Coronary artery (tissue), 2 donors: ENCODE results near the gene NUP42.

Experiments used
- DNase-seq: peaks from one replicate; pipeline ENCODE4 v3.0.0-alpha.2; 2017; ENCODE audit warnings: low spot score
- H3K27ac ChIP-seq, 2 donors: fragments of 200-600 bp; sonication (generic); one replicate each; pipeline ENCODE4 v1.5.1; 2016 to 2019
- H3K4me3 ChIP-seq: fragments of 200-600 bp; sonication (generic); 2 replicates; pipeline ENCODE4 v1.5.1; 2016; ENCODE audit warnings: mild to moderate bottlenecking, moderate library complexity
- TF ChIP-seq, protein P1 (sequence below): fragments of 200-600 bp; sonication (generic); IDR thresholded peaks from one replicate; pipeline ENCODE4 v1.5.1; 2019; ENCODE audit warnings: antibody characterized with exemption

Gene NUP42

DNA sequence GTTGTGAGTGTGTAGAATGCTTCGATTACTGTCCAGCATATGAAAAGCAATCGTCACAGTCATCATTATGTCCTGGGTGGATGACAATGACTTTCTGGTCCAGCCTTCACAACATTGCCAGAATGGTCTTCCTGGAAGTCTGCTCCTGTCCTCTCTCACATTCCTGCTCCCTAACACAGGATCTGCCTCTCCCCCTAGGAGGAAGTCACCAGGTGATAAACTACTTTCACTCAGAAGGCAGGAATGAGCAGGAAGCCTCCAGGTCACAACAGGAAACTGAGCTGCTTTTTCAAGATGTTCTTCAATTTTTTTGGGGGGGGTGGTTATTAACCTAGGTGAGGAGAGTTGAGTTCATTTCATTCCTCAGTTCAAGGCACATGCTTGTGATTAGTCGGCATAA lies 51.1 kb downstream of the NUP42 start:
- TF ChIP-seq, protein P1, sequence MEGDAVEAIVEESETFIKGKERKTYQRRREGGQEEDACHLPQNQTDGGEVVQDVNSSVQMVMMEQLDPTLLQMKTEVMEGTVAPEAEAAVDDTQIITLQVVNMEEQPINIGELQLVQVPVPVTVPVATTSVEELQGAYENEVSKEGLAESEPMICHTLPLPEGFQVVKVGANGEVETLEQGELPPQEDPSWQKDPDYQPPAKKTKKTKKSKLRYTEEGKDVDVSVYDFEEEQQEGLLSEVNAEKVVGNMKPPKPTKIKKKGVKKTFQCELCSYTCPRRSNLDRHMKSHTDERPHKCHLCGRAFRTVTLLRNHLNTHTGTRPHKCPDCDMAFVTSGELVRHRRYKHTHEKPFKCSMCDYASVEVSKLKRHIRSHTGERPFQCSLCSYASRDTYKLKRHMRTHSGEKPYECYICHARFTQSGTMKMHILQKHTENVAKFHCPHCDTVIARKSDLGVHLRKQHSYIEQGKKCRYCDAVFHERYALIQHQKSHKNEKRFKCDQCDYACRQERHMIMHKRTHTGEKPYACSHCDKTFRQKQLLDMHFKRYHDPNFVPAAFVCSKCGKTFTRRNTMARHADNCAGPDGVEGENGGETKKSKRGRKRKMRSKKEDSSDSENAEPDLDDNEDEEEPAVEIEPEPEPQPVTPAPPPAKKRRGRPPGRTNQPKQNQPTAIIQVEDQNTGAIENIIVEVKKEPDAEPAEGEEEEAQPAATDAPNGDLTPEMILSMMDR = no peak

DNA sequence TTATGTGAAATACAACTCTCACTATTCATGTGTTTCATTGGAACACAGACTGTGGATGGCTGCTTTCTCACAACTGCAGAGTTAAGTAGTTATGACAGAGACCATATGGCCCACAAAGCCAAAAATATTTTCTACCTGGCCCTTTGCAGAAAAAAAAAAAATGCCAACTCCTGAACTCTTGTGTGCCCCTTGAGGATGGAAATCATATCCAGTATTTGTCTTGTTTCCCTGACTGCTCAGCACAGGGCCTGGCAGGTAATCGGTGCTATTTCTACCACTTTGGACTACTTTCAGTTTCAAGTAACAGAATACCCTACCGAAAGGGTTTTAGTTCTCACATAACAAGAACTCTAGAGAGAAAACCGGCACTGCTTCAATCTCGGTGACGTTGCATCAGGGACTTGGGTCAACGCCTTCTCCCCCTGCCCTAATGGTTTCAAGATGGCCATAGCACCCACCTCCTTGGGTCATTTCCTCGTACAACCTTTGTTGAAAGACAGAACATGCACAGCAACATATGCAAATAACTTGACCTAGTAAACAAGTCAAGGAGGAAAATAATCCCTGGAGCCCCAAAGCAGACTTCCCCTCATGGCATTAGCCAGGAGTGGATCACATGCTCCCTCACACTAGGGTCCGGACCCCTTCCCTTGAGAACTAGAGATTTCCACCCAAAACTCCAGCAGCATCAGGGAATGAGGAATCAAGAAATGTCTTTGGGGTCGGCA lies 52.9 kb downstream of the NUP42 start:
- TF ChIP-seq, protein P1 = no peak
- Histone ChIP-seq H3K27ac (no peak overlapping the region), H3K4me3 (no peak overlapping the region)
- DNase-seq = no peak

More for the DNA sequence above, 51.1 kb downstream of the NUP42 start:
- H3K27ac ChIP-seq = no peak overlapping the region
- no peak overlapping the region for H3K4me3 ChIP-seq
- no peak for DNase-seq

DNA sequence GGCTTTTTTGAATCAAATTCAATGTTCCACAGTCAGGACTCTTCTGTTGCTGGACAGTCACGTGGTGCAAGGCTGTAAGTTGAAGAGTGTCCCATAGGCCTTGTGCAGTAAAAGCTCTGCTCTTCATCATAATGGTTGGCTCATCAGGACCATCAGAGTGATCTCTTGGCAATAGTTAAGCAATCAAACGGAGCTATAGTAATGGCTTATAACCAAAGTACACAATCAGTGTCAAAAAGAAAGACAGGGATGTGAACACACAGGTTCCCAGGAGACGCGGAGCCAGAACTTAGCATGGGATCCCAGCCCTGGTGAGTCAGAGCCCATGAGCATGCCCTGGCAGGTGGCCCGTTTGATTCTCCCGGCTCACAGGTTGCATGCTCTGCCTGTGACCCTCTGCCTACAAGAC lies 54.0 kb downstream of the NUP42 start:
- H3K27ac ChIP-seq = no peak overlapping the region

DNA sequence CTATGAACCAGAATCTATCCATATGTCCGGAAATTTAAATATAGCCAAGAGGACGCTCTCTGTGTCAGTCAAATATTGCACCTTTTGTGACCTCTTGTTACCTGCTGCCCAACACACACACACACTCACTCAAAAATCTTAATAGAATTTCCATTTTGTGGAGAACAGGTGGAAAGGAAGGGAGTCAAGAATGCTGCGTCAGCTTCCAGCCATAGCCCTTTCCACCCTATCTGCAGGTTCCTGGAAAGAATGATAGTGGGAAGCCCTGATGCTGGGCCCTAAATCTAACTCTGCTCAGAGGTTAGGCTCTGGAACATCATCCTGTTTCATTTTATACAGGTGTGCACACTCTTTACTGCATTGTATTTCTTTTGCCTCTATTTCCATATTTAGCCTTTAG lies 55.2 kb downstream of the NUP42 start:
- Histone ChIP-seq H3K27ac (no peak overlapping the region), H3K4me3 (no peak overlapping the region)
- DNase-seq = no peak
- TF ChIP-seq, protein P1 = no peak

More for the DNA sequence above, 54.0 kb downstream of the NUP42 start:
- no peak for DNase-seq
- H3K4me3 ChIP-seq = no peak overlapping the region
- TF ChIP-seq, protein P1 = no peak

DNA sequence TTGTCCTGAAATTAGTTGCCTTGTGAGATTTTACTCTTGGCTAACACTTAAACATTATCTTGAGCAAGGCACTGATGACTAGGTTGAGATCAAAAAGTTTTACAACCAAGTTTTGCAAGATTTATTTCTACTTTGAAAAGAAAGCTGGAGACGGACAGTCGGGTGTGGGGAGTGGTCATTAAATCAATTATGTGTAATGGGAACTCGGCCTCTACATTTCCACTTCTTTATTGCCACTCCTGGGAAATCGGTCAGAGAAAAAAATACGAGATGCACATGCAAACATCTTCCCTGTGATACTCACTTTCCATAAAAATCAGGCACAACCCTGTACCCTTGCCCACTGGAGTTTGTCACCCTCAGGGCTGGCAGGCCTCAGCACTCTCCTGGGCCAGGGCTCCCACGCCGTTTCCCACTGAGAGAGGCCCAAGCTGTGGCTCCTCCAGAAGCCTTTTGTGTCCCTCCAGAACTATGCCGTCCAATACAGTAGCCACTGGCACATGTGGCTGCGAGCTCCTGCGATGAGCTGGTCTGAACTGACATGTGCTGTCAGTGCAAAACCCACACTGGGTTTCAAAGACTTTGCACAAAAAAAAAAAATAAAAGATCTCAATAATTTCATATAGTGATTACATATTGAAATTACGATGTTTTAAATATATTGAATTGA lies 57.3 kb downstream of the NUP42 start:
- no peak for DNase-seq
- no peak overlapping the region for H3K27ac ChIP-seq
- TF ChIP-seq, protein P1 = no peak
- no peak overlapping the region for H3K4me3 ChIP-seq

DNA sequence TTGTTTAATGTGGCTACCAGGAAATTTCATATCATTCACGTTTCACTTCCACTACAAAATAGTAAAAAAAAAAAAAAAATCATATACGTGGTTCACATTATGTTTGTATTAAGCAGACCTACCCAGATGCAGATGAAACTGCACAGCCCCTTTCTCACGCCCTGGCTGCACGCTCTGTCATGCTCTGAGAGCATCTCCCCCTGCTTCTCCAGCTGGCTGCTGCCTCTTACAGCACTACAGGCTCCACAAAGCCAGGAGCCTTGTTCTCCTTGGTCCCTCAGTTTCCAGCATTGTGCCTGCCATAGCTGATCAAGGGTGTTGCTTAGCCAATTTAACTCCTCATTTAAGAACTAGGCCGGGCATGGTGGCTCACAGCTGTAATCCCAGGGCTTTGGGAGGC lies 57.9 kb downstream of the NUP42 start:
- no peak for DNase-seq
- Histone ChIP-seq H3K4me3 (no peak overlapping the region), H3K27ac (no peak overlapping the region)
- TF ChIP-seq, protein P1 = no peak

DNA sequence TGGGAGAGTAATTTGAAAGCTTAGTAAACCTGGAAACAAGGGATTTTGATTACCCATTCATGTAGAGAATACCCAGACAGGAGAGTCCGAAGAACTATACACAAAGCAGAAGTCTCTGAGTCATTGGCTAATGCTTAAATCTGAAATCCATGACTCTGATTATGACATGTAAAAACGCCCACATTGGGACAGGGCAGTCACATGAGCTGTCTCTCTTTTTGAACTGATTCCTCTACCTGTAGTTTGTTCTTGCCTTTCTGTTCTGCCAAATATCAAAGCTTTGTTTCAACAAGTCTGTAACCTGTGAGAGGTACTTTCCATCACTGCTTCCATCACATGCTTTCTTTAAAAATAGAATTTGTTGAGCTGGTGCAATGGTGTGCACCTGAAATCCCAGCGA lies 60.5 kb downstream of the NUP42 start:
- Histone ChIP-seq H3K4me3 (no peak overlapping the region), H3K27ac (no peak overlapping the region)
- DNase-seq = no peak
- TF ChIP-seq, protein P1 = no peak
